SU-DHL-6 (cell line): ENCODE results near the gene ACAD10.

Source experiments
- H2AFZ ChIP-seq: fragments of 200-600 bp; sonication (generic); 2 replicates; pipeline ENCODE4 v1.6.1; 2014; ENCODE audit warnings: low read depth, mild to moderate bottlenecking, moderate library complexity, mixed read lengths, antibody characterized with exemption, low read length; ENCODE audit not compliant: severe bottlenecking
- H3F3A ChIP-seq: fragments of 200-600 bp; shearing (Covaris generic); 2 replicates; pipeline ENCODE4 v1.6.0; 2016; ENCODE audit warnings: antibody characterized with exemption, mild to moderate bottlenecking; ENCODE audit not compliant: insufficient read depth
- H3K27ac ChIP-seq: fragments of 200-600 bp; sonication (generic); 2 replicates; pipeline ENCODE4 v1.5.1; 2016; ENCODE audit warnings: low read depth, mild to moderate bottlenecking, low read length, moderate library complexity, mixed read lengths
- H3K27me3 ChIP-seq: fragments of 200-600 bp; sonication (generic), shearing (Covaris generic); 2 replicates; pipeline ENCODE4 v1.6.0; 2014; ENCODE audit warnings: mild to moderate bottlenecking, low read length
- H3K36me3 ChIP-seq: fragments of 200-600 bp; sonication (generic); 2 replicates; pipeline ENCODE4 v1.6.1; 2014; ENCODE audit warnings: mild to moderate bottlenecking, low read length, mixed read lengths
- H3K4me2 ChIP-seq: fragments of 300-600, 200-600 bp; shearing (Covaris generic), sonication (generic); 2 replicates; pipeline ENCODE4 v1.6.0; 2014; ENCODE audit warnings: low read length, low read depth, mild to moderate bottlenecking; ENCODE audit not compliant: poor library complexity, severe bottlenecking
- H3K4me3 ChIP-seq: fragments of 200-600 bp; sonication (generic); 2 replicates; pipeline ENCODE4 v1.5.1; 2014; ENCODE audit warnings: antibody characterized with exemption, low read length, mild to moderate bottlenecking, mixed read lengths; ENCODE audit not compliant: insufficient read depth, poor library complexity, severe bottlenecking
- H3K79me2 ChIP-seq: fragments of 200-600 bp; sonication (generic); 2 replicates; pipeline ENCODE4 v1.6.1; 2014; ENCODE audit warnings: mild to moderate bottlenecking, low read length, moderate library complexity; ENCODE audit not compliant: insufficient read depth
- H3K9ac ChIP-seq: fragments of 200-600 bp; sonication (generic); 2 replicates; pipeline ENCODE4 v1.7.0; 2014; ENCODE audit warnings: mild to moderate bottlenecking, low read length
- H3K9me2 ChIP-seq: fragments of 200-600 bp; sonication (generic); replicated peaks from 2 replicates; pipeline ENCODE4 v1.6.1; 2014; ENCODE audit warnings: low read length; ENCODE audit not compliant: insufficient read depth
- H3K9me3 ChIP-seq: fragments of 200-600 bp; sonication (generic); 2 replicates; pipeline ENCODE4 v1.6.1; 2014; ENCODE audit warnings: low read length, mixed read lengths; ENCODE audit not compliant: insufficient read depth
- H4K20me1 ChIP-seq: fragments of 200-600 bp; sonication (generic); 2 replicates; pipeline ENCODE4 v1.6.1; 2014; ENCODE audit warnings: low read depth, mild to moderate bottlenecking, antibody characterized with exemption, low read length, moderate library complexity, mixed read lengths
- CTCF ChIP-seq: fragments of 200-600 bp; sonication (generic); IDR thresholded peaks from one replicate; pipeline ENCODE4 v1.5.1; 2017; ENCODE audit warnings: antibody characterized with exemption, mild to moderate bottlenecking, low read length, moderate library complexity; ENCODE audit not compliant: insufficient read depth, poor library complexity, severe bottlenecking
- EZH2phosphoT487 ChIP-seq: fragments of 200-600 bp; sonication (generic), shearing (Covaris generic); conservative IDR thresholded peaks from 2 replicates; pipeline ENCODE4 v1.6.1; 2018; ENCODE audit warnings: mild to moderate bottlenecking, antibody characterized with exemption, low read length, moderate library complexity, mixed read lengths

ACAD10 gene

GRCh38 chr12:111769599-111769998, 83.7 kb downstream of the ACAD10 start:
- Histone ChIP-seq H3F3A (peaks cover 6% of the 10 kb centered on the region), H3K79me2 (no peaks in the 10 kb centered on the region), H3K9me3 (no peaks in the 10 kb centered on the region), H3K36me3 (no peaks in the 10 kb centered on the region), H2AFZ (no peak overlapping the region), H3K4me2 (no peak overlapping the region), H3K9me2 (no peaks in the 10 kb centered on the region), H4K20me1 (no peaks in the 10 kb centered on the region), H3K27ac (no peak overlapping the region), H3K4me3 (no peak overlapping the region), H3K9ac (no peak overlapping the region), H3K27me3 (no peaks in the 10 kb centered on the region)
- TF ChIP-seq EZH2phosphoT487, result no peak

- Histone ChIP-seq H3K9me3 (no peaks in the 10 kb centered on the region), H3K9ac (no peak overlapping the region)
Measured at GRCh38 chr12:111773801-111774551, 88.1 kb downstream of the ACAD10 start.

GRCh38 chr12:111775205-111776193, 89.6 kb downstream of the ACAD10 start:
- Histone ChIP-seq H2AFZ (peak overlapping the region; percentile 95), H3K36me3 (no peaks in the 10 kb centered on the region), H4K20me1 (no peaks in the 10 kb centered on the region), H3K4me2 (peak overlapping the region; percentile 69), H3K27me3 (no peaks in the 10 kb centered on the region), H3F3A (0 out of 2 replicates have a peak, but pooled peaks cover 3% of the 10 kb centered on the region), H3K27ac (peak overlapping the region; percentile 52), H3K4me3 (peak overlapping the region; percentile 44), H3K9me3 (no peaks in the 10 kb centered on the region), H3K9me2 (no peaks in the 10 kb centered on the region), H3K79me2 (no peaks in the 10 kb centered on the region), H3K9ac (peak overlapping the region; percentile 63)
- TF ChIP-seq CTCF (no peak), EZH2phosphoT487 (no peak)

More at GRCh38 chr12:111773801-111774551, 88.1 kb downstream of the ACAD10 start:
- Histone ChIP-seq H3F3A (0 out of 2 replicates have a peak, but pooled peaks cover 3% of the 10 kb centered on the region), H2AFZ (no peak overlapping the region), H3K79me2 (no peaks in the 10 kb centered on the region), H3K4me2 (no peak overlapping the region), H3K27me3 (no peaks in the 10 kb centered on the region), H4K20me1 (no peaks in the 10 kb centered on the region), H3K4me3 (no peak overlapping the region), H3K27ac (no peak overlapping the region), H3K36me3 (no peaks in the 10 kb centered on the region), H3K9me2 (no peaks in the 10 kb centered on the region)
- TF ChIP-seq EZH2phosphoT487, result no peak
- TF ChIP-seq CTCF, result no peak
